Left forelimb (tissue), 1 donor: ENCODE measurements around the gene GCLC.
A peak's percentile ranks its signal among the peaks of the same experiment; 100 is the strongest.
"Not testable (repeated sequence)": the region's sequence is repeated elsewhere in the genome, so short reads cannot be mapped to it uniquely, and the experiment has no call there.

Experiments used
- DNase-seq: peaks from one replicate; pipeline ENCODE4 v3.0.0-alpha.2; 2018; ENCODE audit warnings: low spot score

GCLC gene

DNA sequence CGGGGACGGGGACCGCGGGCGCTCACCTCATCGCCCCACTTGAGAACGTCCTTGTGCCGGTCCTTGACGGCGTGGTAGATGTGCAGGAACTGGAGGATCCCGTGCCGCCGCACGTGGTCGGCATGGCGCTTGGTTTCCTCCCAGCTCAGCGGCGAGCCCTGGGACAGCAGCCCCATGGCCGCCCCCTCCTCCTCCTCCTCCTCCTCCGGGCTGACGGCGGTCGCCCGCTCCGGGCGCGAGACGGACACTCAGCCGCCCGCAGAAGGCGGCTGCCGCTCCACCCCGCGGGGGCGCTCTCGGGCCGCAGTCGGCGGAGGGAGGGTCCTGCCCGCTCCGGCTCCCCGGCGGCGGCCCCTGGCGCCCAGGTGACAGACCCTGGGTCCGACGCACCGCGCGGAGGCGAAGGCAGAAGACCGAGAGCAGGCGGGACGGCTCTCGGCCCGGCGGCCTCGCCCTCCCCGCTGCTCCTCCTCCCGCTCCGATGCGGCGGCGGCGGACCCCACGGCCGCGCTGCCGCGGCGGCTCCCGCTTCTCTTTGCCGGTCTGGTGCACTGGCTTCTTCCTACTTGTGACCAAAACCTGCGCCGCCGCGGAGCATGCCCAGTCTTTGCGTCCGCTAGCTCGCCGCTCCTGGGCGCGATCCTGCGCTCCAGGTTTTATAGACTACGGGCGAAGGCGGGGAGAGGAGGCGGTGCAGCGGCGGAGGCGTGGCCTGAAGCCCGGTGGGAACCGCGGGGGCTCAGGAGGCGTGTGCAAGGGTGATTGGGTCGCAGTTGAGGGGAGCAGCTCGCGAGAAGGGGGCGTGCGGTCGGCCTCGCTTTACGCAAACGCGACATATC is at the start of gene GCLC:
Gene GCLC, minus strand, starts transcription at position 632 of the 839 bp plus-strand sequence. Its CDS starts 456 bp downstream, at position 176.
- peak; percentile 91 for DNase-seq

DNA sequence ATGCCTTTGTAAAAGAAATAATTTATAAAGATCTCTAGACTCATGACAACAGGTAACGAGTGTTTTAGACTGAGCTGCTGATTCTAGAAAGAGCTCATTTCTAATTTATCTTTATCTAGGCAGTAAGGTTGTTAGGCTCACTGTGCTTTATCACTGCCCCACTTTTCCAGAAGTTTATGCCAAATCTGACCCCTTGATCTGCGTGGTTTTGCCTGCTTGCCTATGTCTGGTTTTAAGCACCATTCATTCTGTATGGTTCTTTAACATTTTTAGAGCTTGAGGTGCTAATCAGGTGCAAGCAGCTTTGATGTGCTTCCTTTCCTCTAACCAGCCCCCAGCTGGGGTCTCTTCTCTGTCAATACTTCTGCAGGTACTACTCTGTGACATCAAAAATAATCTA is 49.7 kb upstream of the GCLC start:
- no peak for DNase-seq

DNA sequence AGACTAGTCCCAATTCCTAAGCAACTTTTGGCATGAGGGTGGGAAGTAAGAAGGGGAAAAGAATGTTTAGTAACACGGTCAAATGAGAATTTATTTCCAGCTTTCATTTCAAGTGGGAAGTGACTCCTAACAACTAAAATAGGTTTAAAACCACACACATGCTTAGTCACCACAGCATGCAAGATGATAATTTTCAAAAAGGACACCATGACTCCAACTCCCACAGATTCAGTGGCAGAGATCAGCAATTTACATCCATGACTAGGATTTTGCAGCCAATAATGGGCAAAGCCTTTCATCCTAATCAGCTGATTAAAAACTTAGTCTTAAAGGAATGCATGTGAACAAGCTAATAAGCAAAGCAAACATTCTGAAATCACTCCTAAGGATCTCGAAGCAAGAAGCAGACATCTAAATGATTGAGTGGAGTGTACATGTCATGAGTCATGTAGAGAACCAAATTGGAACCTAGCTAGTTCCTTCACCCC is 48.1 kb upstream of the GCLC start:
- DNase-seq: no peak

DNA sequence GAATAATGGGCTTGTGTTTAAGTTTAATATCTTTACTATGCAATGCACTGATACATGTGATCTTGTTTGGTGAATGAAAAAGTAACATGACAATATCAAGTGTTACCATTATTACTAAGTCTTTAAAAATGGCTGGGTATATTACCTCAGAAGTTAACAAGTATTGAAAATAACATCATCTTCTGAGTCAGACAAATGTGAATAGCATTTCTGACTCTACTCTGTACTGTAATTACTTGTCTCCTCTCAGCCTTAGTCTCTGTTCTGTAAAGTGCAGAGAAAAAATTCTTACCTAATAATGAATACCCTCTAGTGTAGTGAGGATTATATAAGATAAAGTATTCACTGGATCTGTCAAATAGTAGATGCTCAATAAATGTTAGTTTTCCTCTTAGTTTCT is 47.0 kb upstream of the GCLC start:
- DNase-seq: no peak

DNA sequence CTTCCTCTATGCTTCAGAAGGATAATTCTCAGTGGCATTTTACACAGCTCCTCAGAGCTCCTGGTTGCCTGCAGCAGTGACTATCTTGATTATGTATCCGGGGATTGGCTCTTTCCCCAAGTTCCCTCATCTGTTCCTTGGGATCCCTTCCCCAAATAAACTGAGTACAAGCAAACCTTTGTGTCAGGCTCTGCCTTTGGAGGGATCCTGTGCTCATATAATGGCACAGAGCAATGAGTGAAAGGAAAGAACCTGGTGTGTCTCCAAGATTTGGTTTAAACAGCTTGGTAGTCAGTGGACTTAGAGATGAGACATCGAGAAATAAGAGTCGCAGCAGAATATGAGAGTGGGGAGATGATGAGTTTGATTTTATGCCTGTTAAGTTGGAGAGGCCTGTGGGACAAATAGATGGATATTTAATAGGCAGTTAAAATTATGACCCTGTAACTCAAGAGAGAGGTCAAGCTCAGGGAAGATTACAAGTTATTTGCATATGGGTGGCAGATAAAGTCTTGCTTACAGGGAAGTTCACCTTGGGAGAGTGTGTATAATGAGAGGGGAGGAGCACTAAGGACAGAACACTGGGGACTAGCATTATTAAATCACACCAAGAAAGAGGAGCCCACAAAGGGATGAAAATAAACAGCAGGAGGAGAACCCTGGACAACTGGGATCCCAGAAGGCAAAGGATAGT is 44.1 kb upstream of the GCLC start:
- DNase-seq: no peak

DNA sequence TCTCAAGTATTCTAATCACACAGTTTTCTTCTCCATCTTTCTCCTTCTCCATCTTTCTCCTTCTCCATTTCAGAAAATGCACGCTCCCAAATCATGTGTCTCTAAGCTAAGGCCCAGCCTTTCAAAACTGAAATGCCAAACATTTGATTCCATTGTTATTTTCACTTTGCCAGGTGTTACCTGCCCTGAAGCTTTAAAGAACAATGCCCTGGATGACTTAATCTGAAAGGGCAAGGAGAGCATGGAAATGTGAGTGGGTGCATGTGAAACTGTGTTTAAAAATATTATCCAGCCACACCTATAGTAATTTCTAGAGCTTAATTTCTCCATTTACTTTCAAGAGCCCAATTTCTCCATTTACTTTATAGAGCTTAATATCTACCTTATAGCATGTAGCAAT is 42.4 kb upstream of the GCLC start:
- no peak for DNase-seq

DNA sequence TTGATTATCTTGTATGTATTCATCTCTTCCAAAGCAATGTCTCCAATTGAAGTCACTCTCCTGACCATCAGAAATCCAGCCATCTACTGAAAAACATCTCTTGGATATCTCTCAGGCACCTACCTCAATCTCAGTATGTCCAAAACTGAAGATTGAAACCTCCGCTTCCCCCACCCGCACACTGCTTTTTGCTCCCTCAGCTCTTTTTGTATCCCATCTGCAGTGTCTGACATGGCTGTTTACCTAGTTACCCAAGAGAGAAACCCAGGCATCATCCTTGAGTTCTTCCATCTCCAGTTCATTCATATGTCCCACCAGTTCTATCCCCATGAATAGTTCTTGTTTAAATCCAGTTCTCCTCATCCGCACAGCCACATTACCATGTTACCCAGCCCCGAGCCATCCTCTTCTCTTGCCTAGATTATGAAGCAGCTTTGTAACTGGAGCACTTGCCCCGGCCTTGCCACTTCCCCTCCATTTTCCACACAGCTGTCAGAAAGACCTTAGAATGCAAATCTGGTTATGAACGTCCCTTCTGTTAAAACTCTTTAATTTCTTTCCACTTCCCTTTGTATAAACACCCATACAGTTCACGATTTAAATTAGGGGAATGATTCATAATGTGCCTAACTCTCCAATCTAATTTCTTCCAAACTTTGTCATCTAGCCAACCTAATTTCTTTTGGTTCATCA is 40.5 kb upstream of the GCLC start:
- DNase-seq: no peak

DNA sequence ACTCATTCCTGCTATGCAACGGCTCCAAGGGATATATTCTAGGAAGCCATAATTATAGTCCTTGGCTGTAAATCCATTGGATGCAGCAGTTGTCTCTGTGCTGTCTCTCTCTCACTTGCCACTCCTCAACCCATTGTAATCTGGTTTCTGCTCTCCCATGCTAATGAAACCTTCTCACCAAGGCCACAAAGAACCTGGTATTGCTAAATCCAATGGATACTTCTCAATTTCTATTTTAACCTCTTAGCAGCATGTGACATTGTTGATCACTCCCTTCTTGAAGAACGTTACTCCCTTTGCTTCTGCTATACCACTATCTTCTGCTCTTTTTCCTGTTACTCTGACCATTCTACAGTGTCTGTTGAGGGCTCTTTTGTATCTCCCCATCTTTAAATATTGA is 39.8 kb upstream of the GCLC start:
- DNase-seq: no peak

DNA sequence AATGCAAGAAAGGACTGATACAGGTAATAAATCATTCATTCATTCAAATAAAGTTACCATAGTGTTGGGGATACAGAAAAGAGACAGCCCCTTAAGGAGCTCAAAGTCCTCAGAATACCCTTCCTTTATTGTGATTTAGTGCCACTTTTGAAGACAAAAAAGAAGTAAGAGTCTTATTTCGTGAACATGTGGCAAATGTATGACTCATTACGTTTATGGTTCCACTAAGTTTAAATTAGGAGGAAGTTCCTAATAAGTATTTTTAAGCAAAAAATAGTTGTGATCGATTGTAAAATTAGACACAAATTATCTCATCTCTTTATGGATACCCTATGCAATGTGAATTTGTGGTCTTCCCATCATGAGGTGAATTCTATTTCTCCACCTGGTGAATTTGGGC is 38.5 kb upstream of the GCLC start:
- DNase-seq: no peak

DNA sequence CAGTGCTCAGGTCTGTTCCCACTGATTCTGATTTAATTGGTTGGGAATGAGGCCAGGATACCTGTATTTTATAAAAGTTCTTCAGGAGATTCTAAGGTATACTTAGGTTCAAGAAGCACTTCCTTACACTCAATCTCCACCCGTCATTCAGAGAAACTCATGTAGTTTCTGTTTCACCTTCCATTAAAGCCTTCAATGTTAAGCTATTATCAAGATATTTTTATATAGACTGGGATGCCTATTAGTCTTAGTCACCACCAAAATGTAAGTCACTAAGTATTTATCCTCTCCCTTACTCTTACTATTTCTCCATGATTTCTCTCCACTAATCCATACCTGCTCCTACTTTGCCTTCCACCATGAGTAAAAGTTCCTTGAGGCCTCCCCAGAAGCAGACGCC is 38.1 kb upstream of the GCLC start:
- DNase-seq: no peak

DNA sequence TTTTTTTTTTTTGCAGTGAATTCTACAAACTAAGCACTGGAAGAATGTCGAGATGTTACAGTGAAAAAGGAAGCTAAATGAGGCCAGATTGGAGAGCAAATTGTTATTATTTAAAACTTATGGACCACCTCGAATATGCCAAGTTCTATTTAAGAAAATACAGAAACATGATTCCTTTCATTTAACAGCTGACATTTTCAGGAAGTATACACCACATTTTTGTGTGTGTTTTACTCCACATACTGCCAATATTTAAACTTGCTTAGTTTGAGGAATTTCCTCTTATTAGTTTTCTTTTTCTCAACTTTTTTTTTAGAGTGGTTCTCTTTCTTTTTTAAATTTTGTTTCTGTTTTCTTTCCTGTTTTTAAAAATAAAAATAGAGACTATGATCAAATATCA is 37.0 kb upstream of the GCLC start:
- no peak for DNase-seq

DNA sequence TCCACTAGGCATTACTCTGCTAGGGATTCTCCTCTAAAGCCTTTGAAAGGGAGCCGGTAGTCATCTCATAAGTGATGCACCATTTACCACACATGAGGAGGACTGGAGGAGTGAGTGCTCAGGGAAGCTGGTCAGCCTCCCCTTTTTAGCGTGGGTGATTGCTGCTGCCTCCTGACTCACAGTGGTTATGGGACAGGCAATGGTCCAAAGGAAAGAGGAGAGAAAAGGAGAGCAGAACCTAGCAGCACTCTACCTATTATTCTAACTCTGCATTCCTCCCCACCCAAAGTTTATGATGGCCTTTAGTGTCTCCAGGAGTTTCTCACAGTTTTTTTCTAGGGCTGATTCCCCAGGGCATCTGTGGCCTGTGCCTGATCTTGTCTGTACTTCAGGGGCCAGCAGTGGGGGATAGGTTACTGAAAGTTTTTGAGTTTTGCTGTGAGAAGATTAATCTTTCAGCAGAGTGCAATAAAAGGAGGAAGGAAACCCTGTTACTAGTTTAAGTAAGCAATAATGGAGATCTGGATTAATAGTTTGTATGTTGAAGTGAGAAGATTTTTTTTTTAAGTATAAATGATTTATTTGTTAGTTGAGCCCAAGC is 36.4 kb upstream of the GCLC start:
- no peak for DNase-seq

DNA sequence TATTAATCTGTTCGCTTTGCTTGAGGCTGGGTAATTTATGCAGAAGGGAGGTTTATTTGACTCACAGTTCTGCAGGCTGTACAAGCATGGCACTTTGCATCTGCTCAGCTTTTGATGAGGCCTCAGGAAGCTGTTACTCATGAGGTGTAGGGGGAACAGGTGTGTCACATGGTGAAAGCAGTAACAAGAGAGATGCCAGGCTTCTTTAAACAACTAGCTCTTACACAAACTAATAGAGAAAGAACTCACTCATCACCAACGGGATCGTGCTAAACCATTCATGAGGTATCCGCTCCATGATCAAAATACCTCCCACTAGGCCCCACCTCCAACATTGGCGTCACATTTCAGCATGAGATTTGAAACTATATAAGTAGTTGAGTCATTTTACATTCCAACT is 34.4 kb upstream of the GCLC start:
- no peak for DNase-seq

DNA sequence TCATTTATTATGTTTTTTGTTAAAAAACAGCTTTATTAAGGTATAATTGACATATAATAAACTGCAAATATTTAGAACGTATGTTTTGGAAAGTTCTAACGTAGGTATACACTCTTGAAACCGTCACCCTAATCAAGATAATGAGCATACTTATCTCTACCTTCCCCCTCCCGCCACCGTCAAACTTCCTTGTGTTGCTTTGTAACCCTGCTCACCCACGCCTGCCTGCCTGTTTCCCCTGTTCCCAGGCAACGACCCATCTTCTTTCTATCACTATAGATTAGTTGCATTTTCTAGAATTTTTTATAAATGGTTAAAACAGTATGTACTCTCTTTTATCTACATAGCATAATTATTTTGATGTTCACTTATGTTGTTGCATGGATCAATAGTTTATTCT is 33.5 kb upstream of the GCLC start:
- no peak for DNase-seq

DNA sequence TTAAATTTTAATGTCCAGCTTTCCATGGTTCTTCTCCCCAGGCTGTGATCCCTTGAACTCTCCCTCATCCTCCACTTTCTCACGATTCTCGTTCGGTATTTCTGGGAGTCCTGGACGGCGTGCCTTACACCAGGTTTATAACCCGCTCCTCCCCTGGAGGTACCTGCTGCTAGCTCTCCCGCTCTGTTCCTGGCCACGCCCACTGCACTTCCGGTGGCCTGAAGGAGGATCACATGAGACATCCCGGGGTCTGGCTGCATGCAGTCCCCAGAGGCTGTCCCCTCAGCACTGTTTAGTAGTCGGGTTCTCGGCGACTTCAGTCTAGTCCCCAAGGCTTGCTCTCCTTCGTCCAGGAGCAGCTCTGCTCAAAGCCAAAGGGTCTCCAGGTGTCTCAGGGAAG is 28.4 kb upstream of the GCLC start:
- no peak for DNase-seq

DNA sequence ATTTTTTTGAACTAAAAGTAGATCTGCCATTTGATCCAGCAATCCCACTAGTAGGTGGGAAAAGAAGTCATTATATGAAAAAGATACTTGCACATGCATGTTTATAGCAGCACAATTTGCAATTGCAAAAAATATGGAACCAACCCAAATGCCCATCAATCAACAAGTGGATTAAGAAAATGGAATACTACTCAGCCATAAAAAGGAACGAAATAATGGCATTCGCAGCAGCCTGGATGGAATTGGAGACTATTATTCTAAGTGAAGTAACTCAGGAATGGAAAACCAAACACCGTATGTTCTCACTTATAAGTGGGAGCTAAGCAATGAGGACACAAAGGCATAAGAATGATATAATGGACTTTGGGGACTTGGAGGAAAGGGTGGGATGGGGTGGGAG is 27.5 kb upstream of the GCLC start:
- not testable (repeated sequence) for DNase-seq

DNA sequence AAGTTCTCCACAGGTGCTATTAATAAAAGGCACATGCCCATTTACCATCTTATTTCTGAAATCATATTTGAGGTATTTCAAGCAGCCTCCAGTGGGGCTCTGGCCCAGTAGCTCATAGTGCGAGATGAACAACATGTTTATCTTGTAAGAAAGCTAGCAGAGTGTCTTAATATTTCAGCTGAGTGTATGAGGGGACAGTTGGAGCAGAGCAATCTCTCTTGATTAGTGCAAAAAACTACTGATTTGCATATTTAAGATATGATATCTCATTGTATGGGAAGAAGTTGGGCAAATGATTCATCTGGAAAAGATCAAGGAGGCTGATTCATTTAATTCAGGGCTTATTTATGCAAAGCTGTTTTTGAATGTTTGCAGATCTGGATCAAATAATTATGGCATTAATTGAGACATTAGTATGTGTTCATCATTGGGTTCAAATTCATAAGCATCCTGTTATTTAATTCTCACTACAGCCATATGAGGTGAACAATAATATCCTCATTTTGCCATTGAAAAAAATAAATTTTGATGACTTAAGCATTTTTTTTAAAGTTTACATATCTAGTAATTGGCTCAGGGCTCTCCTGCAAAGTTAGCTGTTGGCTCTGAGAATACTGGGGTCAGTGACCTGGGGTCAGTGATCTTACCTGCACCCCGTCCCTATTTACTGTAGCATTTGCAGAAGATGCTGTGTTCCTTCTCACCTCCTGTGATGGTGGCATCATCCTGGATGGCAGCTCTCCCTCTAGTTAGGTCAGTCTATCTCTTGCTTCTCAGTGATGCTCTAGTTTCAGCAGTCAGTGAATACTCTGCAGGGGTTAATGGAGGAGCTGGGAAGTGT is 24.1 kb upstream of the GCLC start:
- no peak for DNase-seq

DNA sequence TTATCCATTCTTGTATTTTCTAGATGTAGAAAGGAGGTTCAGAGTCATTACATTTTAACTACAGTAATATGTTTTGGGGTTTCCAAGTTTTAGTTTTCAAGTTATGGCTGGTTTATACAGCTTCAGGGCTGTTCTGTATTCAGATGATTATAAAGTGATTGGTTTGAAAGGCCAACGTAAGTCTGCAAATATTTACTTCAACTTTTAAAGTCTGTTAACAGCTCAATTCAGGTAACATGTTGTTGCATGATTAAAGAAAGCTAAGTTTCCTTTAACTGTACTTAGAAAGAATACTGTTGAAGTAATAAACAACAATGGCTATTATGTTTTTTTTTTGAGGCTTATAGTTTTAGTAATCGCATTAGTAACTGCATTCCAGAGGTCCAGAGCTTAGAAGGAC is 22.8 kb upstream of the GCLC start:
- DNase-seq: no peak

DNA sequence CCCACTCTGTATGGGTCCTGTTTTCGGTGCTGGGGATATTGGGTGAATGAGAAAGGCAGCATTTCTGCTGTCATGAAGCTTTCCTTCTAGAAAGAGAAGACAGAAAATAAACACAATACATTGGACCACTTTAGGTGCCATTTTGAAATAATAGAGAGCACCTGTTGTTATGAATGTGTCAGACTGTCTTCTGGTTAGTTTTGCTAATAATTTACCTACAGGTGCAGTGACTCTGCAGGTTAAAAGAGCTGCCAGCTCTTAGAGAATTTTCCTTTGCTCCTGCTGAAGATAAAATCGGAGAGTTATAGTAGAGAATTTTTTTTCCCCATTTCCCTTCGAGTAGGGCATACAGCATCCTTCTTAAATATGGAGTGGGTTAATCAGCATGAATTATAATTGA is 21.9 kb upstream of the GCLC start:
- no peak for DNase-seq

DNA sequence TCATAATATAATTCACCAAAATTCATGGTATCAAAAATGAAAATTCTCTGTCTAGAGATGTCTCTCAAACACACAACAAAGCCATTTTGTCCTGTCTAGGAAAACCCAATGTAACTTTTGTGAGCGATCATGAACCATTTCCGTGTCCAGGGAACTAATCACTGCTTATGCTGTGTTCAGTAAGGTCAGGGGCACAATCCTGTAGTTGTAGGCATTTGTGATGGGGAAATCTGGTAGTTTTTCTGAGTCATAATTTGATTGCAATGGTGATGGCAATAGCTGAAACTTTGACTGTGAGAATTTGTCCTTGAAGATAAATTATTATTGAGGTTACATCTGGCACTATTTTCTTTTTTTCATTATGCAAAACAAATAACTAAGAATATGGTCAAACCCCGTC is 21.0 kb upstream of the GCLC start:
- DNase-seq: no peak

DNA sequence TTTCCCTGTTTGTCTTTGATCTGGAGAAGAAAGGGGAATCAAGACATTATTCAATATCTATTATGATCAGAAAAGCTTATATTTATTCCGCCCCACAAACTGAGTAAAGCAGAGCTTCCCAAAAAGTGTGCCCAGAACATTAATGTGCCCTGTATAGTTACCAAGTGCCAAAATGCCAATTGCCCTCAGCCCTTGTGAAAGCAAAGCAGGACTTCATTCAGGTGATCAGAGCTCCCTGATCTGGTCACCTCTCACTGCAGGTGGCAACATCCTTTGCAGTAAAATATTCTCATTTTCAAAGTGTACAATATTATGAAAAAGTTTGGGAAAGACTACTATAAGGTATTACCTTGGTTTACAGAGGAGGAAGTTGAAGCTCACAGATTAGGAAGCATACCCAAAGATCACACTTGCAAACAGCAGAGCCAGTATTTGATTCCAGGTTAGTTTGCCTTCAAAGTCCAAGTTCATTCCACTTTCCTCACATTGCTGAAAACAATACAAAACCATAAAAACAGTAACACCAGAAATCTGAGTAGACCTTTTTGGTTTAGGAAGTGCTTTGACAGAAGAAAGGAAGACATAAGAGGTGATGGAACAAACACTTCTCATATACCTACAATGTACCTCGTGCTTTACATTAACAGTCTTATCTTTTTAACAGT is 19.6 kb upstream of the GCLC start:
- no peak for DNase-seq
